T-helper 22 cell (primary cell): ENCODE results near the gene DIP2B.

Source experiments
- DNase-seq: peaks from one replicate; pipeline ENCODE4 v3.0.0-alpha.2; 2020; ENCODE audit warnings: low read depth

DIP2B gene

GRCh38 chr12:50579757-50580267 is 75.0 kb downstream of the DIP2B start:
- DNase-seq, result no peak

GRCh38 chr12:50580436-50580835 is 75.7 kb downstream of the DIP2B start:
- DNase-seq, result no peak

- DNase-seq, result no peak
These were observed 76.7 kb downstream of the DIP2B start for GRCh38 chr12:50581226-50582184.

- no peak for DNase-seq
These were observed 79.3 kb downstream of the DIP2B start for GRCh38 chr12:50584135-50584534.

- no peak for DNase-seq
These were observed 85.1 kb downstream of the DIP2B start for GRCh38 chr12:50589650-50590435.

GRCh38 chr12:50590869-50591268 is 86.1 kb downstream of the DIP2B start:
- no peak for DNase-seq

GRCh38 chr12:50595667-50596066 is 90.9 kb downstream of the DIP2B start:
- DNase-seq, result no peak

- peak; percentile 4 for DNase-seq
These were observed 92.7 kb downstream of the DIP2B start for GRCh38 chr12:50597200-50598195.

GRCh38 chr12:50598321-50598862 is 93.6 kb downstream of the DIP2B start:
- no peak for DNase-seq

GRCh38 chr12:50599366-50600095 is 94.7 kb downstream of the DIP2B start:
- DNase-seq, result no peak

GRCh38 chr12:50600364-50600763 is 95.6 kb downstream of the DIP2B start:
- DNase-seq, result no peak

GRCh38 chr12:50603817-50604639 is 99.2 kb downstream of the DIP2B start:
- DNase-seq, result no peak

GRCh38 chr12:50604640-50604920 is 99.8 kb downstream of the DIP2B start:
- DNase-seq, result no peak

- DNase-seq, result no peak
These were observed 102.0 kb downstream of the DIP2B start for GRCh38 chr12:50606675-50607375.

- no peak for DNase-seq
These were observed 104.6 kb downstream of the DIP2B start for GRCh38 chr12:50609292-50609874.

- DNase-seq, result no peak
These were observed 105.4 kb downstream of the DIP2B start for GRCh38 chr12:50610171-50610570.

- no peak for DNase-seq
These were observed 106.4 kb downstream of the DIP2B start for GRCh38 chr12:50611021-50611744.

GRCh38 chr12:50612882-50613281 is 108.1 kb downstream of the DIP2B start:
- no peak for DNase-seq
